Cardiac muscle cell (in vitro differentiated cells and primary cell): ENCODE measurements around the gene KY. TPM values are rescaled to one million over a fixed set of nuclear protein-coding genes. Genes with fewer than 3 reads are reported as not detected.
"Not testable (repeated sequence)": the region's sequence is repeated elsewhere in the genome, so short reads cannot be mapped to it uniquely, and the experiment has no call there.

Experiments used
- DNase-seq, 2 donors: peaks; one replicate each; pipeline versions ENCODE4 v3.0.0 to v3.0.0-alpha.2; 2010 to 2017; ENCODE audit warnings: low read depth in 1 of 2, low spot score in 1 of 2
- H3K27ac ChIP-seq: fragments of 200-600 bp; sonication (generic); 2 replicates; pipeline ENCODE4 v1.5.1; 2016
- H3K27me3 ChIP-seq: fragments of 200-600 bp; sonication (generic); 2 replicates; pipeline ENCODE4 v1.6.0; 2016; ENCODE audit warnings: control low read depth
- H3K36me3 ChIP-seq: fragments of 200-600 bp; sonication (generic); 2 replicates; pipeline ENCODE4 v1.5.1; 2016; ENCODE audit warnings: control low read depth
- H3K4me1 ChIP-seq: fragments of 200-600 bp; sonication (generic); 2 replicates; pipeline ENCODE4 v1.8.1; 2017; ENCODE audit warnings: low read depth, mild to moderate bottlenecking, mixed run types
- H3K4me3 ChIP-seq: fragments of 200-600 bp; sonication (generic); 2 replicates; pipeline ENCODE4 v1.5.1; 2016; ENCODE audit warnings: mild to moderate bottlenecking
- H3K9me3 ChIP-seq: fragments of 200-600 bp; sonication (generic); 2 replicates; pipeline ENCODE4 v1.5.1; 2017; ENCODE audit warnings: low read depth, mild to moderate bottlenecking, control low read depth
- polyA plus RNA-seq: library from polyadenylated mRNA; unstranded; fragments of >200 nt; fragmentation: Nextera tagmentation; extraction: Ambion mirVana; gene quantifications from 2 replicates; pipeline ENCODE4 v1.2.1, GENCODE V29; 2016
- total RNA-seq: library from RNA; depleted of rRNA; stranded (reverse); fragments of >200 nt; gene quantifications from 2 replicates; pipeline ENCODE4 v1.2.3, GENCODE V29; 2016
- TF ChIP-seq, protein P1 (sequence below): IDR thresholded peaks from 2 replicates; pipeline ENCODE4 v1.5.1; 2012; ENCODE audit warnings: low read depth, mild to moderate bottlenecking, low read length

KY gene
- total and polyA plus RNA-seq, 2 experiments from 2014 or later, result 0.35 to 1.2 TPM

- Histone ChIP-seq H3K36me3 (no peaks in the 10 kb centered on the region), H3K27me3 (no peaks in the 10 kb centered on the region), H3K4me1 (no peaks in the 10 kb centered on the region), H3K4me3 (no peak overlapping the region), H3K27ac (no peak overlapping the region), H3K9me3 (no peaks in the 10 kb centered on the region)
- no peak for DNase-seq
- TF ChIP-seq, protein P1, sequence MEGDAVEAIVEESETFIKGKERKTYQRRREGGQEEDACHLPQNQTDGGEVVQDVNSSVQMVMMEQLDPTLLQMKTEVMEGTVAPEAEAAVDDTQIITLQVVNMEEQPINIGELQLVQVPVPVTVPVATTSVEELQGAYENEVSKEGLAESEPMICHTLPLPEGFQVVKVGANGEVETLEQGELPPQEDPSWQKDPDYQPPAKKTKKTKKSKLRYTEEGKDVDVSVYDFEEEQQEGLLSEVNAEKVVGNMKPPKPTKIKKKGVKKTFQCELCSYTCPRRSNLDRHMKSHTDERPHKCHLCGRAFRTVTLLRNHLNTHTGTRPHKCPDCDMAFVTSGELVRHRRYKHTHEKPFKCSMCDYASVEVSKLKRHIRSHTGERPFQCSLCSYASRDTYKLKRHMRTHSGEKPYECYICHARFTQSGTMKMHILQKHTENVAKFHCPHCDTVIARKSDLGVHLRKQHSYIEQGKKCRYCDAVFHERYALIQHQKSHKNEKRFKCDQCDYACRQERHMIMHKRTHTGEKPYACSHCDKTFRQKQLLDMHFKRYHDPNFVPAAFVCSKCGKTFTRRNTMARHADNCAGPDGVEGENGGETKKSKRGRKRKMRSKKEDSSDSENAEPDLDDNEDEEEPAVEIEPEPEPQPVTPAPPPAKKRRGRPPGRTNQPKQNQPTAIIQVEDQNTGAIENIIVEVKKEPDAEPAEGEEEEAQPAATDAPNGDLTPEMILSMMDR, result no peak
Observed at GRCh38 chr3:134576831-134577230, 74.0 kb downstream of the KY start.

DNA sequence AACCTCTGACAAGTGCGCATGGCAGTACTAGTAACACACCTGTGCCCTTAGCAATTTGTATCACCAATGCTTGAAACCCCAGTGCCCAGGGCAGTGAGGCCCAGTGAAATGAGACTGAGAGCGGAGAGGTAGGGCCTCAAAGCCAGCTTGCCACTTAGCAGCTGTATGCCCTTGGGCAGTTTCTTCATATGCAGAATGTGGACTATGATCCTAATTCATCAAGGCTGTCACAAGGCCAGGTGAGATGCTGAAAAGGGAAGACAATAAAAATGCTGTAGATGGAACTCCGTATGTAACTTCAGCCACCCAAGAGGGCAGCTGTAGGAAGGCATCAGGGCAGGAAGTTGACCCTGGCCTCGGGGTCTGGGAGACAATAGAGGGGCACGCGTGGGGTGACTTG, 74.4 kb downstream of the KY start:
- TF ChIP-seq, protein P1, result no peak
- Histone ChIP-seq H3K9me3 (no peaks in the 10 kb centered on the region), H3K4me3 (no peak overlapping the region), H3K4me1 (no peaks in the 10 kb centered on the region), H3K27ac (no peak overlapping the region), H3K27me3 (no peaks in the 10 kb centered on the region), H3K36me3 (no peaks in the 10 kb centered on the region)
- DNase-seq, result no peak

DNA sequence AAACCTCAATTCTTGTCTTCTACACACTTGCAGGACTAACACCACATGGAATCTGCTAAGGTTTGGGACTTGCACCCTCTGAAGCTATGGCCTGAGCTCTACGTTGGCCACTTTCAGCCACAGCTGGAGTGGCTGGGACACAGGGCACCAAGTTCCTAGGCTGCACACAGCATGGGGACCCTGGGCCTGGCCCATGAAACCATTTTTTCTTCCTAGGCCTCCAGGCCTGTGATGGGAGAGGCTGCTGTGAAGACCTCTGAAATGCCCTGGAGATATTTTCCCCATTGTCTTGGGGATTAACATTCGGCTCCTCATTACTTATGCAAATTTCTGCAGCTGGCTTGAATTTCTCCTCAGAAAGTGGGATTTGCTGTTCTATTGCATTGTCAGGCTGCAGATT, 80.9 kb downstream of the KY start:
- not testable (repeated sequence) for H3K27ac ChIP-seq, DNase-seq, H3K9me3 ChIP-seq, H3K36me3 ChIP-seq, H3K27me3 ChIP-seq, H3K4me1 ChIP-seq, H3K4me3 ChIP-seq

DNA sequence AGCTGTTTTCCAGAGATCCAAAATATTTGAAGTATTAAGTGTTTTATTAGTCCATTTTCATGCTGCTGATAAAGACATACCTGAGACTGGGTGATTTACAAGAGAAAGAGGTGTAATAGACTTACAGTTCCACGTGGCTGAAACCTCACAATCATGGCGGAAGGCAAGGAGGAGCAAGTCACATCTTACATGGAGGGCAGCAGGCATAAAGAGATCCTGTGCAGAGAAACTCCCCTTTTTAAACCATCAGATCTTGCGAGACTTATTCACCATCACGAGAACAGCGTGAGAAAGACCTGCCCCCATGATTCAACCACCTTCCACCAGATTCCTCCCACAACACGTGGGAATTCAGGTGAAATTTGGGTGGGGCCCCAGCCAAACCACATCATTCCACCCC, 82.0 kb downstream of the KY start:
- no peak for DNase-seq
- TF ChIP-seq, protein P1, result no peak
- no peaks in the 10 kb centered on the region for H3K36me3 ChIP-seq
- no peak overlapping the region for H3K27ac ChIP-seq
- H3K9me3 ChIP-seq, result no peaks in the 10 kb centered on the region
- no peak overlapping the region for H3K4me3 ChIP-seq
- no peaks in the 10 kb centered on the region for H3K27me3 ChIP-seq
- no peaks in the 10 kb centered on the region for H3K4me1 ChIP-seq

GRCh38 chr3:134567605-134568004, 83.2 kb downstream of the KY start:
- H3K4me3 ChIP-seq, result no peak overlapping the region
- H3K27me3 ChIP-seq, result no peaks in the 10 kb centered on the region
- TF ChIP-seq, protein P1, result no peak
- DNase-seq, result no peak
- no peak overlapping the region for H3K27ac ChIP-seq
- H3K9me3 ChIP-seq, result no peaks in the 10 kb centered on the region
- no peaks in the 10 kb centered on the region for H3K4me1 ChIP-seq
- H3K36me3 ChIP-seq, result no peaks in the 10 kb centered on the region

- no peaks in the 10 kb centered on the region for H3K4me1 ChIP-seq
- no peak overlapping the region for H3K4me3 ChIP-seq
- H3K9me3 ChIP-seq, result no peaks in the 10 kb centered on the region
- TF ChIP-seq, protein P1, result no peak
- H3K36me3 ChIP-seq, result no peaks in the 10 kb centered on the region
- DNase-seq, result no peak
- H3K27ac ChIP-seq, result no peak overlapping the region
- no peaks in the 10 kb centered on the region for H3K27me3 ChIP-seq
Observed at GRCh38 chr3:134564991-134565390, 85.8 kb downstream of the KY start.
